IMR-90 (cell line): ENCODE results near the gene GFRA4. TPM values are rescaled to one million over a fixed set of nuclear protein-coding genes. Genes with fewer than 3 reads are reported as not detected.

ENCODE experiments used
- ATAC-seq: fragments of 200-7000 bp; cut with Tn5 transposase; 2 replicates; pipeline ENCODE4 v1.9.1; 2020; ENCODE audit warnings: low read depth, mild to moderate bottlenecking, moderate library complexity
- BruUV-seq: library from RNA; stranded (reverse); fragments of 400-500 nt; replicated peaks from 2 replicates; lab custom pipeline; 2021; lab: Mats Ljungman, UMichigan
- CTCF ChIA-PET: fragments of 300-600 bp; formaldehyde crosslinking; extraction: SDS; loops from one replicate; lab custom pipeline; 2021; ENCODE audit warnings: antibody characterized with exemption; lab: Yijun Ruan, JAX
- POLR2A ChIA-PET: fragments of 300-600 bp; sonication (Branson Sonifier 250); formaldehyde crosslinking; loops from one replicate; lab custom pipeline; 2022; ENCODE audit warnings: antibody characterized with exemption; ENCODE audit not compliant: unreplicated experiment; lab: Charles Lee
- DNase-seq: peaks from one replicate; pipeline ENCODE4 v3.0.0; 2013
- H2AFZ ChIP-seq: replicated peaks from 2 replicates; pipeline ENCODE3; 2013; ENCODE audit warnings: low read length, mild to moderate bottlenecking; ENCODE audit not compliant: poor library complexity
- H2AK5ac ChIP-seq: 2 replicates; pipeline ENCODE4 v1.6.1; 2013; ENCODE audit warnings: low read depth, low read length, inconsistent platforms
- H2AK9ac ChIP-seq: replicated peaks from 2 replicates; pipeline ENCODE3; 2013; ENCODE audit warnings: mild to moderate bottlenecking, low read depth, low read length, moderate library complexity; ENCODE audit not compliant: poor library complexity
- H2BK120ac ChIP-seq: 2 replicates; pipeline ENCODE4 v1.6.1; 2013; ENCODE audit warnings: low read depth, low read length, inconsistent platforms
- H2BK15ac ChIP-seq: 3 replicates; pipeline ENCODE4 v1.6.1; 2013; ENCODE audit warnings: low read depth, low read length, inconsistent platforms
- H2BK20ac ChIP-seq: 2 replicates; pipeline ENCODE4 v1.6.1; 2013; ENCODE audit warnings: low read depth, mild to moderate bottlenecking, inconsistent platforms, low read length, moderate library complexity
- H2BK5ac ChIP-seq: 2 replicates; pipeline ENCODE4 v1.6.1; 2013; ENCODE audit warnings: mild to moderate bottlenecking, low read depth, low read length, inconsistent platforms; ENCODE audit not compliant: poor library complexity, severe bottlenecking
- H3K14ac ChIP-seq: replicated peaks from 2 replicates; pipeline ENCODE4 v1.6.1; 2013; ENCODE audit warnings: low read depth, low read length, inconsistent platforms
- H3K18ac ChIP-seq: 2 replicates; pipeline ENCODE4 v1.6.1; 2013; ENCODE audit warnings: low read depth, low read length, control low read depth
- H3K23ac ChIP-seq: 2 replicates; pipeline ENCODE4 v1.6.1; 2013; ENCODE audit warnings: low read depth, low read length, inconsistent platforms
- H3K27ac ChIP-seq: 2 replicates; pipeline ENCODE4 v1.5.1; 2013; ENCODE audit warnings: mild to moderate bottlenecking, control low read depth, low read length; ENCODE audit not compliant: insufficient read depth
- H3K27me3 ChIP-seq: 2 replicates; pipeline ENCODE4 v1.6.1; 2013; ENCODE audit warnings: low read length; ENCODE audit not compliant: control insufficient read depth, insufficient read depth
- H3K36me3 ChIP-seq: 2 replicates; pipeline ENCODE4 v1.6.1; 2013; ENCODE audit warnings: low read length, mixed read lengths; ENCODE audit not compliant: control insufficient read depth, insufficient read depth
- H3K4ac ChIP-seq: 2 replicates; pipeline ENCODE4 v1.6.1; 2013; ENCODE audit warnings: low read depth, low read length, inconsistent platforms
- H3K4me1 ChIP-seq: 2 replicates; pipeline ENCODE4 v1.6.1; 2013; ENCODE audit warnings: low read length, mixed read lengths; ENCODE audit not compliant: control insufficient read depth, insufficient read depth
- H3K4me2 ChIP-seq: 2 replicates; pipeline ENCODE4 v1.6.1; 2013; ENCODE audit warnings: low read depth, mild to moderate bottlenecking, control low read depth, low read length, moderate library complexity
- H3K4me3 ChIP-seq: 2 replicates; pipeline ENCODE4 v1.5.1; 2013; ENCODE audit warnings: low read depth, mild to moderate bottlenecking, control low read depth, low read length, moderate library complexity; ENCODE audit not compliant: insufficient read depth
- H3K56ac ChIP-seq: 2 replicates; pipeline ENCODE4 v1.6.1; 2013; ENCODE audit warnings: low read length, inconsistent platforms; ENCODE audit not compliant: insufficient read depth; ENCODE audit errors: extremely low read depth
- H3K79me1 ChIP-seq, 2 experiments: 2 replicates each; pipeline ENCODE4 v1.6.1; 2013; ENCODE audit warnings: low read length in 2 of 2, inconsistent platforms in 1 of 2, low read depth in 1 of 2
- H3K9ac ChIP-seq: 2 replicates; pipeline ENCODE4 v1.6.1; 2013; ENCODE audit warnings: low read depth, low read length, control low read depth
- H3K9me1 ChIP-seq: 2 replicates; pipeline ENCODE4 v1.6.1; 2013; ENCODE audit warnings: low read length, inconsistent platforms; ENCODE audit not compliant: insufficient read depth
- H3K9me3 ChIP-seq: 2 replicates; pipeline ENCODE4 v1.6.1; 2013; ENCODE audit warnings: low read length; ENCODE audit not compliant: control insufficient read depth, insufficient read depth
- H4K20me1 ChIP-seq: 2 replicates; pipeline ENCODE4 v1.6.1; 2013; ENCODE audit warnings: low read length, inconsistent platforms; ENCODE audit not compliant: insufficient read depth
- H4K5ac ChIP-seq: 2 replicates; pipeline ENCODE4 v1.6.1; 2013; ENCODE audit warnings: mild to moderate bottlenecking, low read depth, low read length, control low read depth
- H4K8ac ChIP-seq, 2 experiments: 2 replicates each; pipeline ENCODE4 v1.6.1; 2013; ENCODE audit warnings: low read depth in 2 of 2, low read length in 2 of 2, control low read depth in 1 of 2, inconsistent platforms in 1 of 2
- H4K91ac ChIP-seq: 2 replicates; pipeline ENCODE4 v1.6.1; 2013; ENCODE audit warnings: low read depth, low read length, inconsistent platforms; ENCODE audit not compliant: insufficient read depth
- CEBPB ChIP-seq: IDR thresholded peaks from 2 replicates; pipeline ENCODE4 v1.6.1; 2012; ENCODE audit warnings: low read depth, low read length, improper control_type of control experiment
- CHD1 ChIP-seq: IDR thresholded peaks from 2 replicates; pipeline ENCODE4 v1.6.1; 2012; ENCODE audit warnings: low read depth, low read length, improper control_type of control experiment
- ELK1 ChIP-seq: fragments of 150-350 bp; IDR thresholded peaks from 2 replicates; pipeline ENCODE4 v1.6.1; 2016; ENCODE audit warnings: low read depth, mild to moderate bottlenecking, low read length, moderate library complexity, borderline replicate concordance
- POLR2A ChIP-seq: IDR thresholded peaks from 2 replicates; pipeline ENCODE4 v1.6.1; 2012; ENCODE audit warnings: mild to moderate bottlenecking, low read depth, low read length
- RFX5 ChIP-seq: IDR thresholded peaks from 2 replicates; pipeline ENCODE4 v1.8.0; 2012; ENCODE audit warnings: low read depth, mild to moderate bottlenecking, low read length, moderate library complexity
- WGBS, 2 experiments: methylation state at CpG; one replicate each; pipeline versions ENCODE4 v1.1.5 to v1.1.7; 2013; ENCODE audit warnings: missing lambda C conversion rate in 2 of 2; ENCODE audit not compliant: insufficient read length in 1 of 2; ENCODE audit errors: extremely low coverage in 2 of 2; 5-methylcytosine and 5-hydroxymethylcytosine counted together
- dilution Hi-C: fragments of 300-500 bp; cut with HindIII; formaldehyde crosslinking; loops from one replicate; pipeline ENCODE4 v1.14.3; 2018; ENCODE audit warnings: low sequenced_read_pairs; ENCODE audit not compliant: unreplicated experiment
- in situ Hi-C: fragments of 300-500 bp; cut with MboI; formaldehyde crosslinking; loops from 3 replicates; pipeline ENCODE4 v1.14.3; 2019; ENCODE audit warnings: low sequenced_read_pairs, inconsistent platforms, mixed read lengths
- intact Hi-C: fragments of 100-400 bp; cut with micrococcal nuclease; formaldehyde crosslinking; loops from 2 replicates; pipeline ENCODE4 v1.10.0; 2022
- polyA plus RNA-seq, 3 experiments: library from polyadenylated mRNA; depleted of rRNA; stranded (reverse); fragments of >200 nt; gene quantifications; 2 replicates each; pipeline ENCODE4 v1.2.3, GENCODE V29; 2012; ENCODE audit warnings: low replicate concordance in 1 of 3
- total RNA-seq: library from RNA; depleted of rRNA; stranded (reverse); fragments of >200 nt; gene quantifications from 2 replicates; pipeline ENCODE4 v1.2.3, GENCODE V29; 2012
- TF ChIP-seq, protein P1 (sequence below): conservative IDR thresholded peaks from 2 replicates; pipeline ENCODE4 v1.5.1; 2012; ENCODE audit warnings: mild to moderate bottlenecking, low read depth, low read length, improper control_type of control experiment

Gene GFRA4
- total and polyA plus RNA-seq, 2 of the 4 experiments (the other 2 are of a cell fraction): not detected

GRCh38 chr20:3645309-3646066 lies 17.7 kb downstream of the GFRA4 start:
- intact Hi-C loops: no loop called here
- Histone ChIP-seq H3K4me3 (no peak overlapping the region), H3K9ac (no peak overlapping the region), H3K27me3 (no peaks in the 10 kb centered on the region), H3K9me1 (no peaks in the 10 kb centered on the region), H2AK9ac (no peak overlapping the region), H3K4me1 (no peaks in the 10 kb centered on the region), H4K8ac (no peak overlapping the region), H2BK15ac (no peak overlapping the region), H2BK20ac (no peak overlapping the region), H3K56ac (no peak overlapping the region), H4K91ac (no peak overlapping the region), H3K9me3 (no peaks in the 10 kb centered on the region), H2BK120ac (no peak overlapping the region), H2AK5ac (no peak overlapping the region), H3K4me2 (no peak overlapping the region), H3K23ac (no peak overlapping the region), H4K20me1 (no peaks in the 10 kb centered on the region), H3K18ac (no peak overlapping the region), H3K27ac (no peak overlapping the region), H3K14ac (no peak overlapping the region), H2BK5ac (no peak overlapping the region), H3K4ac (no peak overlapping the region), H3K79me1 (no peaks in the 10 kb centered on the region), H4K5ac (no peak overlapping the region), H3K36me3 (peaks cover 22% of the 10 kb centered on the region), H2AFZ (no peak overlapping the region)
- ChIA-PET CTCF (no interaction called here), POLR2A (no interaction called here)
- TF ChIP-seq CEBPB (no peak), CHD1 (no peak), POLR2A (no peak), ELK1 (no peak), RFX5 (no peak)
- TF ChIP-seq, protein P1, sequence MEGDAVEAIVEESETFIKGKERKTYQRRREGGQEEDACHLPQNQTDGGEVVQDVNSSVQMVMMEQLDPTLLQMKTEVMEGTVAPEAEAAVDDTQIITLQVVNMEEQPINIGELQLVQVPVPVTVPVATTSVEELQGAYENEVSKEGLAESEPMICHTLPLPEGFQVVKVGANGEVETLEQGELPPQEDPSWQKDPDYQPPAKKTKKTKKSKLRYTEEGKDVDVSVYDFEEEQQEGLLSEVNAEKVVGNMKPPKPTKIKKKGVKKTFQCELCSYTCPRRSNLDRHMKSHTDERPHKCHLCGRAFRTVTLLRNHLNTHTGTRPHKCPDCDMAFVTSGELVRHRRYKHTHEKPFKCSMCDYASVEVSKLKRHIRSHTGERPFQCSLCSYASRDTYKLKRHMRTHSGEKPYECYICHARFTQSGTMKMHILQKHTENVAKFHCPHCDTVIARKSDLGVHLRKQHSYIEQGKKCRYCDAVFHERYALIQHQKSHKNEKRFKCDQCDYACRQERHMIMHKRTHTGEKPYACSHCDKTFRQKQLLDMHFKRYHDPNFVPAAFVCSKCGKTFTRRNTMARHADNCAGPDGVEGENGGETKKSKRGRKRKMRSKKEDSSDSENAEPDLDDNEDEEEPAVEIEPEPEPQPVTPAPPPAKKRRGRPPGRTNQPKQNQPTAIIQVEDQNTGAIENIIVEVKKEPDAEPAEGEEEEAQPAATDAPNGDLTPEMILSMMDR: no peak
- dilution Hi-C loops: no loop called here
- ATAC-seq: no peak
- no TSS peak for BruUV-seq
- 99% methylated on average over 7 of the region's 20 CpGs; no CpG with 5 or more reads in 1 of the 2 experiments for WGBS, 2 experiments
- no peak for DNase-seq
- in situ Hi-C loops: no loop called here
